AG04449 (cell line): ENCODE results near the gene TIE1.

Experiments used
- CTCF ChIA-PET: fragments of 350-600 bp; formaldehyde crosslinking; extraction: SDS; loops from one replicate; lab custom pipeline; 2021; ENCODE audit warnings: antibody characterized with exemption; lab: Yijun Ruan, JAX
- POLR2A ChIA-PET: fragments of 400-600, 350-600 bp; formaldehyde crosslinking; extraction: SDS; loops from one replicate; lab custom pipeline; 2020; ENCODE audit warnings: antibody characterized with exemption, inconsistent platforms; lab: Yijun Ruan, JAX
- DNase-seq: peaks from one replicate; pipeline ENCODE4 v3.0.0-alpha.2; 2010; ENCODE audit warnings: low read depth, low spot score
- H3K4me3 ChIP-seq: 2 replicates; pipeline ENCODE4 v1.5.1; 2011; ENCODE audit warnings: low read depth, mild to moderate bottlenecking, control low read depth, low read length
- CTCF ChIP-seq: IDR thresholded peaks from one replicate; pipeline ENCODE4 v1.5.1; 2011; ENCODE audit warnings: mild to moderate bottlenecking, moderate library complexity, low read length, control low read depth, inconsistent platforms; ENCODE audit not compliant: insufficient read depth; ENCODE audit errors: missing control alignments

The TIE1 gene

DNA sequence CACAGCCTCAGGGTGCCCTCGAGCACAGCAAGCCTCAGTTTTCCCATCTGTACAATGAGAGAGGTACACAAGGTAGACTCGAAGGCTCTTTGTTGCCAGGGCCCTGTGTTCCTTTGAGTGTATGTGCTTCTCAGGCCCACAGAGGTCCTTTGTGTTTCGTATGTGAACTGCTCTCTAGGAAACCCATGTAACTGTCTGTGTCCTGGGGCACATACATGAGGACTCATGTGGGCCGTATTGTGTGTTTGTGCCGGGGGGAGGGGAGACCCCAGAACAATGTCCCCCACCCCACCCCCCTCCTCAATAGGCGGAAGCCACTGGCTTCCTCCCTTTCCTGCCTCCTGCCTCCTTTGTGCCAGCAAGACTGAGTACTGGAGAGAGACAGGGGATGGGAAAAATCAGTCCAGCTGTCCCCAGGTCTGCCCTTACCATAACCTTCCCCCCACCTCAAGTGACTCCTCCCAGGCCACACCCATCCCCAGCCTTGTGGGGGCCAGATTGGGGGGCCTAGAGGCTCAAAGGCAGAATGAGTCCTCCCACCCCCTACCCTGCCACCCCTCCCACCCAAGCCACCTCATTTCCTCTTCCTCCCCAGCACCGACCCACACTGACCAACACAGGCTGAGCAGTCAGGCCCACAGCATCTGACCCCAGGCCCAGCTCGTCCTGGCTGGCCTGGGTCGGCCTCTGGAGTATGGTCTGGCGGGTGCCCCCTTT, at the start of gene TIE1:
Gene TIE1, plus strand, starts transcription at position 605 of the 717 bp plus-strand sequence. Its CDS starts 90 bp downstream, at position 695.
- CTCF ChIA-PET = no interaction called here
- no peak for DNase-seq
- TF ChIP-seq CTCF = no peak
- POLR2A ChIA-PET = no interaction called here
- H3K4me3 ChIP-seq = no peak within 1 kb of the TSS

DNA sequence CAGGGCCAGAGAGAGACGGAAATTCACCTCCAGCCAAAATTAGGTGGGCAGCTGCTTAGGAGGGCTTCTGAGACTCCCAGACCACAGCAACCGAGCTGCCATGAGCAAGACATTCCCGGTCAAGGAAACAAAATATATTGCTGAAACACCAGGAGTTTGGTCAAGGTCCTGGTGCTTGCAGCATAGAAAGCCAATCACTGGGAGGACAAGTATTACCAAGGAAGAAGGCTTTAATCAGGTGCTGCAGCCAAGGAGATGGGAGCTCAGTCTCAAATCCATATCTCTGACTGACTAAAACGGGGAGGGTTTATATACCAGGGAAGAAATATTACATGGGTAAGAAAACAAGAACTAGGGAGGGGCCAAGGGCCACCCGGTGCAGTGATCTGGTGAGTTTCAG, 49.8 kb upstream of the TIE1 start:
- DNase-seq = no peak
- ChIA-PET POLR2A (no interaction called here), CTCF (no interaction called here)
- TF ChIP-seq CTCF = no peak
- H3K4me3 ChIP-seq = no peak overlapping the region

DNA sequence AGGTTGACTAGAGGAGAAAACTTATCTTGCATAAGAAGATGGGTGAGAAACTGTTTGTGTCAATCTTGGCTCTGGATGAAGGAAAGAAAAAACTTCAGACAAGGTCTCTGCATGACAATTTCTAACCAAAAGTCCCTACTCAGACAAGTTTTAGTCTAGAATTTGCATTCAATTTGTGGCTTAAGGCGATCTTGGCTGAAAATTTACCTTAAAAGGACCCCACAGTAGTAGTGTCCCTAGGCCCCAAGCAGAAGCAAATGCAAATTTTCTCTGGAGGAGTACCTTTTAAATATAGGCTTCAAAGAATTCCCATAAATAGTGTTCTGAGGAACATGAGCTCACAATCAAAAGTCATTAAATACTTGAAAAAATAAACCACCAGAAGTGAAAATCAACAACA, 48.6 kb upstream of the TIE1 start:
- no peak for TF ChIP-seq CTCF
- DNase-seq = no peak
- H3K4me3 ChIP-seq = no peak overlapping the region
- POLR2A ChIA-PET = no interaction called here
- CTCF ChIA-PET = interaction anchor here (1.3 kb wide), 1 partner anchor 25 kb away, joined by 3 read pairs; no protein-coding TSS in a partner anchor

DNA sequence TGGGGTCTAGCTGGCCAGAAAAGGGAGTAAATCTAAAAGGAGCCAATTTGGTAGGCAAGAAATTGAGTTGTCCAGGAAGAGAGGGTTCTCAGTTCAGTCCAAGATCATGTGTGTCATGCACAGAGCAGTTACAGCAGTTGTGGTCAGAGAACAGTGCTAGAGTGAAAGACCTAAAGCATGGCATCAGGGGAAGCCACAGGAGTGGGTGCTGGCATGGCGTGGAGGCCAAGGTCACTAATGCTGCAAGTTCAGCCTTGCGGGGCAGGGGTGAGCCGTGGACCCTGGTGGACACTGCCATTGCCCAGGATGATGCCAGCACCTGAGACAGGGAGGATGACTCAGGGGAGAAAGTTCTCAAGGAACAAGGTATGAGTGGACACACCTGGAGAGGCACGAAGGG, 47.6 kb upstream of the TIE1 start:
- ChIA-PET POLR2A (no interaction called here), CTCF (interaction anchor here (1.3 kb wide), 1 partner anchor 26 kb away, joined by 3 read pairs; no protein-coding TSS in a partner anchor)
- H3K4me3 ChIP-seq = no peak overlapping the region
- no peak for TF ChIP-seq CTCF
- DNase-seq = no peak

- POLR2A ChIA-PET = no interaction called here
- TF ChIP-seq CTCF = no peak
- no peak overlapping the region for H3K4me3 ChIP-seq
- DNase-seq = no peak
- CTCF ChIA-PET = no interaction called here
These were observed 46.9 kb upstream of the TIE1 start for GRCh38 chr1:43253876-43254275.

DNA sequence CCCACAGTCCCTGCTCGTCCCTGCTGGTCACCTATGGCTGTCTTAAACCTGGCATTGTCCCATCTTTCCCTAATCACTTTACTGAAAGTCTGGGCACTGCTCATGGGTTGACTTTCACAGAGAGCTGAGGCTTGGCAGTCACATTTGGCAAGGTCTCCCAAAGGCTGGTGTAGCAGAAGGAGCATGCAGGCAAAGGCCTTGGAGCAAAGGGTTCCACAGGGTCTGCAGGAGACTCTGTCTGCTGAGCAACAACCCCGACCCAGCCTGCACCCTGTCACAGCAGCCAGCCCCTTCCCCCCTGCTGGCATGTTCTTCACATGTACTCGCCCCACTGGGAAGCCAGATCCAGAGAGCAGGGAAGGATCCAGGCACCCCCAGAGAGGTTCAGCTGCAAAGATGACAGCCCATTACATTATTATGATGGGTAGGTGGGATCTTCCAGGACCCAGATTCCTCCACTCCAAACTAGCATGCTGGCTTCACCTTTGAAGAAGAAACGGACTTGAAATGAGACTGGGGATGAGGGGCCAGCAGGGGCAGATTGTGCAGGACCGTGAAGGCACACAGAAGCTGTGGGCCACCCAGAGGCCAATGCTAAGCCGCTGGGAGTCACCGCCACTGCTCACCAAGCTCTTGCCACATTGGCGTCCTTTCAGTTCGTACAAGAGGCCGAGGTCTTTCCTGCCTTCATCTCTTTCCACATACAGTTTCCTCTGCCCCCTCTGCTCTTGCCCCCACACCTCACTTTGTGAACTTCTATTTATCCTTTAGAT, 45.2 kb upstream of the TIE1 start:
- TF ChIP-seq CTCF = no peak
- no peak for DNase-seq
- no peak overlapping the region for H3K4me3 ChIP-seq
- POLR2A ChIA-PET = no interaction called here
- CTCF ChIA-PET = no interaction called here
